Endometrial microvascular endothelial cells (primary cell): ENCODE results near the gene BRIP1. TPM values are rescaled to one million over a fixed set of nuclear protein-coding genes. Genes with fewer than 3 reads are reported as not detected.
"Not testable (repeated sequence)": the region's sequence is repeated elsewhere in the genome, so short reads cannot be mapped to it uniquely, and the experiment has no call there.

Experiments used
- in situ Hi-C: cut with HindIII; loops from 2 replicates; pipeline ENCODE4 v1.10.0; 2017; ENCODE audit warnings: low sequenced_read_pairs, low pct_unique_long_range_greater_than_20kb; ENCODE audit errors: inconsistent ontology term
- total RNA-seq: library from RNA; depleted of rRNA; stranded (reverse); fragments of >200 nt; gene quantifications from one replicate; pipeline ENCODE4 v1.2.3, GENCODE V29; 2015; ENCODE audit errors: inconsistent ontology term

The BRIP1 gene
- total RNA-seq, 1 donor from 2014 or later, result 7.5 TPM

GRCh38 chr17:61782683-61783082 lies 80.6 kb downstream of the BRIP1 start:
- in situ Hi-C loops, result no loop called here

DNA sequence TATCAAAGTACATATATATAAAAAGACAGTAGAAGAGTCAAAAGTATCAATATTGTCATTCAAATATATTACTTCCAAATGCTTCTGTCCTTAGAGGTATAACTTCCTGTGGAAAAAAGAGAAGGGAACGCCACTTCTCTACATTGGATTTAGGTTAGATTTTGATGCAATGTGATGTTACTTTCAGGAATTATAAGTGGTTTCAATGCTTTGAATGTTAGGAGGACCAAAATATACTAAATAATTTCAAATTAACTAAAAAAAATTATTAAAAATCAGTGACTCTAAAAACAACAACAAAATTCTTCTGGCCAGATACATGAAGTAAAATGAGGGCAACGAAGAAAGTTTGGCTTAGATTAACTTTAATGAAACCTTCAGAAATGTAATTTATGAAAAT lies 88.0 kb downstream of the BRIP1 start:
- in situ Hi-C loops, result no loop called here

- in situ Hi-C loops, result no loop called here
These were observed 88.6 kb downstream of the BRIP1 start for GRCh38 chr17:61774724-61775123.

DNA sequence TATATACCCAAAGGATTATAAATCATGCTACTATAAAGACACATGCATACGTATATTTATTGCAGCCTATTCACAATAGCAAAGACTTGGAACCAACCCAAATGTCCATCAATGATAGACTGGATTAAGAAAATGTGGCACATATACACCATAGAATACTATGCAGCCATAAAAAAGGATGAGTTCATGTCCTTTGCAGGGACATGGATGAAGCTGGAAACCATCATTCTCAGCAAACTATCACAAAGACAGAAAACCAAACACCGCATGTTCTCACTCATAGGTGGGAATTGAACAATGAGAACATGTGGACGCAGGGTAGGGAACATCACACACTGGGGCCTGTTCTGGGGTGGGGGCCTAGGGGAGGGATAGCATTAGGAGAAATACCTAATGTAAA lies 89.2 kb downstream of the BRIP1 start:
- in situ Hi-C loops, result not testable (repeated sequence)

- in situ Hi-C loops, result no loop called here
These were observed 92.4 kb downstream of the BRIP1 start for GRCh38 chr17:61770752-61771533.

DNA sequence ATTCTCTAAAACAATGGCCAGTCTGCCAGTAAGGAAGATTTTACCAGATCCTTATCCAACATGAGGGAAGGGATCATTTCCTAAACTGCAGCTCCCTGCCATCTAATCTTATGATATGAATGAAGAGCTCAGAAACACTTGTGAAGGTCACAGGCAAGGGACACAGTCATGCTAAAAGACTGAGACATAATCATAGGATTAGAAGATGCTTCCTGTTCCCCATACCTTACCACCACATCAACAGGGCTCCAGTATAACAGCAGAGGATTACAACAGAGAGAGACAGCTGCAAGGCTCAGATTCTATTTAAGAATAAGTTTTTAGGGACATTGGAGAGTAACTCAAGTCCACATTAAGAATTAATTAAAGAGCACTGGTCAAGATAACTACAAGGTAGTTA lies 93.3 kb downstream of the BRIP1 start:
- in situ Hi-C loops, result no loop called here

- in situ Hi-C loops, result no loop called here
These were observed 94.9 kb downstream of the BRIP1 start for GRCh38 chr17:61768405-61768804.

DNA sequence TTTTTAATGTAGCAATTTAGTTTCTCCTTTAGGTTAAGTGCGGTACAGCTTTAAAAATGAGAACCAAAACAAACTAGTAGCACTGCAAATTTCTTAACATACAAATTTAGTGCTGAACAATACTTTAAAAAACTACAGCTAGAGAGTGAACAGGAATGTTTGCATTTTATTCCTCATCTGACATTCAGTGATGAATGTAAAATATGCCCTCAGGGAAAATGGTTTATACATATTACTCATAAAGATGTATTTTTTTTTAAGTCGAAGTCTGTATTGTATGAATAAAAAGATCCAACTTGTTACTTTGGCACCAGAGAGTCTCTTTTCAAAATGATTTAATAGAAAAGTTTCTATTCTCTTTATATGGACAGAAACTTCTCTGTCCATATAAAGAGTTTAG lies 96.8 kb downstream of the BRIP1 start:
- in situ Hi-C loops, result no loop called here

- in situ Hi-C loops, result no loop called here
These were observed 98.5 kb downstream of the BRIP1 start for GRCh38 chr17:61764846-61765245.

- in situ Hi-C loops, result no loop called here
These were observed 101.5 kb downstream of the BRIP1 start for GRCh38 chr17:61761827-61762226.

DNA sequence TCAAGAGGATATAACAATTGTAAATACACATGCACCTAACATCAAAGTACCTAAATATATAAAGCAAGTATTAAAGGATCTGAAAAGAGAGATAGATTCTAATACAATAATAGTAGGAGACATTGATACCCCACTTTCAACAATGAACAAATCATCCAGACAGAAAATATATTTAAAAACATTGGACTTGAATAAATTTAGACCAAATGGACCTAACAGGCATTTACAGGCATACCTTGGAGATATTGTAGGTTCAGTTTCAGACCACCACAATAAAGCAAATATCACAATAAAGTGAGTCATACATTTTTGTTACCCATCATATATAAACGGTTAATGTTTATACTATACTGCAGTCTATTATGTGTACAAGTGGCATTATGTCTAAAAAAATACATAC lies 104.0 kb downstream of the BRIP1 start:
- in situ Hi-C loops, result no loop called here

DNA sequence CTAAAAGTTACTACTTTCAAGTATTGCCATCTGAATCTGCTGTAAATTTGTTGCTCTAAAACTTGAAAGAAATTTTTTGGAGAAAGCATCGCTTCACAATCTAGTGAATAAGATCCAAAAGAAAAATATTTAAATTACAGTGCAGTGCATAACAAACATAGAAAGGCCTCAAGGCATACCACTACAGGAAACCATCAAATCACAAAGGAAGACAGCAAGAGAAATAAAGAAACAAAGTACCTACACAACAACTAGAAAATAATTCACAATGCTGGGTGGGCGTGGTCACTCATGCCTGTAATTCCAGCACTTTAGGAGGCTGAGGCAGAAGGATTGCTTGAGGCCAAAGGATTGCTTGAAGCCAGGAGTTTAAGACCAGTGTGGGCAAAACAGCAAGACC lies 104.9 kb downstream of the BRIP1 start:
- in situ Hi-C loops, result no loop called here

DNA sequence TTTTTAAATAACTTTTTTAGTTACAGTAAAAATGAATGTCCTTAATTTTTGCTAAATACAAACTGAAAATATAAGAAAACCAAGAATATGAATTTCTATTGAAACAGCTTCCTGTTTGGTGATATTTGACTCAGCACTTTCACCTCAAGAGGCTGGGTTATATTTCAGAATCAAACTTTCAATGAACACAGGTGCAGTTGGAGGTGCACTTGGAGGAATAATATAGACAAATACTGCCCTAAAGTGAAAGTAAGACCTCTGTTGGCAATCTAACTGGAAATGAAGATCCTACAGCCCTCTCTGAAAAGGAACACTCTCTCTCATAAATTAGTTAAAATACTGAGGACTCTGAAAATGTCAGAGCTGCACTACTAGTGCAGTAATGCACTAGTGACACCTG lies 106.2 kb downstream of the BRIP1 start:
- in situ Hi-C loops, result no loop called here

GRCh38 chr17:61756561-61756960 lies 106.8 kb downstream of the BRIP1 start:
- in situ Hi-C loops, result no loop called here

DNA sequence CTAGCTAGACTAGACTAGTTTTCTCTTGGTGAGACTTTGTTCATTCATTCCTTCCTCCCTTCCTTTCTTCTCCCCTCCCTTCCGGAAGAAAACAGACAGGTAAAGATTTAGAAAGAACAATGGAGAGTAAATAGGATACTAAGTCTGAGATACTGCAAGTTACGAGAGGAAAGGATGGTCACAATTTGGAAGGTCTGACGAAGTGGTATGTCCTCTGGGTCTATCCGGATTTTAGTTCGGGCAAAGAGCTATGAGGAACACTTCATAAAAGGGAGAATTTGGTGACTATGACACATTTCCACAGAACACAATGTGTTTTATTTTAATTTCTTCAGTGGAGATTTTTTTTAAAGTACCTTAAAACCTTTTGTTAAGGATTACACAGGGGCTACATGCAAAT lies 107.7 kb downstream of the BRIP1 start:
- in situ Hi-C loops, result no loop called here

DNA sequence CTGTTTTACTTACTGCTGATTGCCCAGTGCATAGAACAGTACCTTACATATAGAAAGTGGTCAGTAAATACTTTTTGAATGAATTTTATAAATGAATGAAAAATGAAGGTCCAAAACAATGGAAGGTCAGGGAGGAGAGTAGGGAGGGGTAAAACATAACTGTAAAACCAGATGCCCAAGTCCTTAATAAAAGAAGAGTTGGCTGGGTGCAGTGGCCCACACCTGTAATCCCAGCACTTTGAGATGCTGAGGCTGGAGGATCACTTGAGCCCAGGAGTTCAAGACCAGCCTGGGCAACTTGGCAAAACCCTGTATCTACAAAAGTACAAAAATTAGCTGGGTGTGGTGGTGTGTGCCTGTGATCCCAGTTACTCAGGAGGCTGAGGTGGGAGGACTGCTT lies 108.2 kb downstream of the BRIP1 start:
- in situ Hi-C loops, result no loop called here

- in situ Hi-C loops, result no loop called here
These were observed 109.2 kb downstream of the BRIP1 start for GRCh38 chr17:61754124-61754523.

DNA sequence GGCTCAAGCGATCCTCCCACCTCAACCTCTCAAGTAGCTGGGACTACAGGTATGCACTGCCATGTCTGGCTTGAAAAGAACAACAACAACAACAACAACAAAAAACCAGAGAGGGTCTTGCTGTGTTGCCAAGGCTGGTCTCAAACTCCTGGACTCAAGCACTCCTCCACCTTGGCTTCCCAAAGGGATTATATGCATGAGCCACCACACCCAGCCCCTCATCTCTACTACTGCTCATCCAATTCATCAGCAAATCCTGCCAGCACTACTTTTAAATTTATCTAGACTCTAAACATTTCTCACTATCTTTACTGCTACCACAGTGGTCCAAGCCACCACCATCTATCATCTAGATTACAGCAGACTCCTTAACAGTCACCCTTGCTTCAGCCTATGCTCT lies 109.6 kb downstream of the BRIP1 start:
- in situ Hi-C loops, result no loop called here

- in situ Hi-C loops, result no loop called here
These were observed 112.7 kb downstream of the BRIP1 start for GRCh38 chr17:61750656-61751055.

- in situ Hi-C loops, result no loop called here
These were observed 113.4 kb downstream of the BRIP1 start for GRCh38 chr17:61749823-61750404.
